H9 (cell line): ENCODE data around the gene SHANK3. TPM values are rescaled to one million over a fixed set of nuclear protein-coding genes. Genes with fewer than 3 reads are reported as not detected.

Experiments used
- DNase-seq: peaks from one replicate; pipeline ENCODE4 v3.0.0-alpha.2; 2017
- H2AFZ ChIP-seq: one replicate; pipeline ENCODE4 v1.6.1; 2013; ENCODE audit warnings: mild to moderate bottlenecking, low read length, control low read depth, moderate library complexity
- H2AK5ac ChIP-seq: 2 replicates; pipeline ENCODE4 v1.6.1; 2013; ENCODE audit warnings: low read length, control low read depth, mixed read lengths; ENCODE audit not compliant: insufficient read length
- H2BK120ac ChIP-seq: one replicate; pipeline ENCODE4 v1.6.1; 2013; ENCODE audit warnings: low read depth, mild to moderate bottlenecking, low read length, control low read depth, inconsistent platforms; ENCODE audit not compliant: poor library complexity, severe bottlenecking
- H2BK12ac ChIP-seq: 2 replicates; pipeline ENCODE4 v1.6.1; 2013; ENCODE audit warnings: low read length, control low read depth, mixed read lengths, low read depth; ENCODE audit not compliant: insufficient read length
- H2BK15ac ChIP-seq: 2 replicates; pipeline ENCODE4 v1.6.1; 2013; ENCODE audit warnings: low read depth, low read length, control low read depth
- H2BK20ac ChIP-seq: one replicate; pipeline ENCODE4 v1.6.1; 2013; ENCODE audit warnings: low read depth, mild to moderate bottlenecking, low read length, control low read depth, inconsistent platforms; ENCODE audit not compliant: poor library complexity, severe bottlenecking
- H2BK5ac ChIP-seq: 2 replicates; pipeline ENCODE4 v1.6.1; 2013; ENCODE audit warnings: low read length, control low read depth, mixed read lengths; ENCODE audit not compliant: insufficient read length
- H3K14ac ChIP-seq: 2 replicates; pipeline ENCODE4 v1.6.1; 2013; ENCODE audit warnings: low read length, control low read depth; ENCODE audit not compliant: insufficient read depth
- H3K18ac ChIP-seq: 2 replicates; pipeline ENCODE4 v1.6.1; 2013; ENCODE audit warnings: low read depth, mild to moderate bottlenecking, mixed read lengths, low read length, control low read depth; ENCODE audit not compliant: insufficient read length
- H3K23ac ChIP-seq: 2 replicates; pipeline ENCODE4 v1.6.1; 2013; ENCODE audit warnings: low read length, control low read depth, mixed read lengths, low read depth; ENCODE audit not compliant: insufficient read length
- H3K23me2 ChIP-seq: 2 replicates; pipeline ENCODE4 v1.6.1; 2013; ENCODE audit warnings: low read depth, mild to moderate bottlenecking, mixed read lengths, low read length, control low read depth; ENCODE audit not compliant: insufficient read length, poor library complexity, severe bottlenecking
- H3K27ac ChIP-seq: 2 replicates; pipeline ENCODE4 v1.5.1; 2013; ENCODE audit warnings: low read length, control low read depth, mixed read lengths, low read depth; ENCODE audit not compliant: insufficient read length
- H3K27me3 ChIP-seq: 2 replicates; pipeline ENCODE4 v1.6.1; 2013; ENCODE audit warnings: low read length, control low read depth, inconsistent platforms; ENCODE audit not compliant: insufficient read depth
- H3K4ac ChIP-seq: 2 replicates; pipeline ENCODE4 v1.6.1; 2013; ENCODE audit warnings: low read depth, mild to moderate bottlenecking, control low read depth, inconsistent platforms, low read length, moderate library complexity
- H3K4me1 ChIP-seq: 2 replicates; pipeline ENCODE4 v1.6.1; 2013; ENCODE audit warnings: low read length, control low read depth, inconsistent platforms; ENCODE audit not compliant: insufficient read depth
- H3K4me2 ChIP-seq: 2 replicates; pipeline ENCODE4 v1.6.1; 2013; ENCODE audit warnings: low read length, control low read depth, mixed read lengths; ENCODE audit not compliant: insufficient read length, insufficient read depth
- H3K56ac ChIP-seq: 2 replicates; pipeline ENCODE4 v1.6.1; 2013; ENCODE audit warnings: low read depth, mild to moderate bottlenecking, mixed read lengths, low read length, control low read depth; ENCODE audit not compliant: insufficient read length
- H3K79me1 ChIP-seq: 2 replicates; pipeline ENCODE4 v1.6.1; 2013; ENCODE audit warnings: low read depth, mild to moderate bottlenecking, moderate library complexity, low read length, control low read depth, inconsistent platforms; ENCODE audit not compliant: insufficient read depth, poor library complexity, severe bottlenecking
- H3K79me2 ChIP-seq: 2 replicates; pipeline ENCODE4 v1.6.1; 2013; ENCODE audit warnings: low read length, control low read depth, inconsistent platforms; ENCODE audit not compliant: insufficient read depth
- H3K9ac ChIP-seq: 2 replicates; pipeline ENCODE4 v1.6.1; 2013; ENCODE audit warnings: low read length, control low read depth, mixed read lengths; ENCODE audit not compliant: insufficient read length; ENCODE audit errors: extremely low read depth
- H3K9me3 ChIP-seq: one replicate; pipeline ENCODE4 v1.6.1; 2013; ENCODE audit warnings: low read depth, low read length, inconsistent platforms; ENCODE audit not compliant: control insufficient read depth
- H3T11ph ChIP-seq: one replicate; pipeline ENCODE4 v1.6.1; 2013; ENCODE audit warnings: mild to moderate bottlenecking, low read length, control low read depth, inconsistent platforms
- H4K20me1 ChIP-seq: one replicate; pipeline ENCODE4 v1.6.1; 2013; ENCODE audit not compliant: control insufficient read depth, insufficient read length, insufficient read depth
- H4K5ac ChIP-seq: 2 replicates; pipeline ENCODE4 v1.6.1; 2013; ENCODE audit warnings: low read depth, mild to moderate bottlenecking, mixed read lengths, low read length, control low read depth; ENCODE audit not compliant: insufficient read length
- H4K8ac ChIP-seq: replicated peaks from 2 replicates; pipeline ENCODE4 v1.6.1; 2013; ENCODE audit warnings: low read length, control low read depth, mixed read lengths, low read depth; ENCODE audit not compliant: insufficient read length
- H4K91ac ChIP-seq: 2 replicates; pipeline ENCODE4 v1.6.1; 2013; ENCODE audit warnings: low read depth, mild to moderate bottlenecking, moderate library complexity, mixed read lengths, low read length, control low read depth; ENCODE audit not compliant: insufficient read length
- H3K27ac Mint-ChIP-seq, 3 experiments: 2 replicates in 2 of 3; 3 replicates in 1 of 3; pipeline ENCODE4 v1.8.0; 2020 to 2021; ENCODE audit warnings: mixed read lengths in 3 of 3, mild to moderate bottlenecking in 1 of 3, moderate library complexity in 1 of 3
- H3K27me3 Mint-ChIP-seq: 2 replicates; pipeline ENCODE4 v1.8.0; 2021; ENCODE audit warnings: low read depth, mild to moderate bottlenecking, moderate library complexity, mixed read lengths
- H3K36me3 Mint-ChIP-seq, 3 experiments: 2 replicates in 2 of 3; 3 replicates in 1 of 3; pipeline ENCODE4 v1.8.0; 2020 to 2021; ENCODE audit warnings: low read depth in 3 of 3, mixed read lengths in 3 of 3; ENCODE audit not compliant: insufficient read depth in 1 of 3
- H3K4me1 Mint-ChIP-seq, 2 experiments: 2 replicates each; pipeline ENCODE4 v1.8.0; 2020; ENCODE audit warnings: mixed read lengths in 2 of 2
- H3K4me3 Mint-ChIP-seq, 2 experiments: 2 replicates in 1 of 2; 3 replicates in 1 of 2; pipeline ENCODE4 v1.8.0; 2020 to 2021; ENCODE audit warnings: mild to moderate bottlenecking in 2 of 2, mixed read lengths in 2 of 2, moderate library complexity in 1 of 2
- H3K9me3 Mint-ChIP-seq, 2 experiments: 2 replicates in 1 of 2; 3 replicates in 1 of 2; pipeline ENCODE4 v1.8.0; 2020; ENCODE audit warnings: mild to moderate bottlenecking in 2 of 2, mixed read lengths in 2 of 2, moderate library complexity in 1 of 2
- CTCF ChIP-seq: fragments of 200-600 bp; sonication (generic); conservative IDR thresholded peaks from 3 replicates; pipeline ENCODE4 v1.8.0; 2021; ENCODE audit warnings: antibody characterized with exemption, mild to moderate bottlenecking
- WGBS: extraction: QIAGEN DNeasy Blood & Tissue Kit; methylation state at CpG from one replicate; pipeline ENCODE4 v1.1.7; 2013; ENCODE audit warnings: missing lambda C conversion rate, low lambda C conversion rate, mixed read lengths; ENCODE audit not compliant: insufficient read length; ENCODE audit errors: extremely low coverage; 5-methylcytosine and 5-hydroxymethylcytosine counted together
- total RNA-seq: library from RNA; stranded (reverse); gene quantifications from 2 replicates; pipeline ENCODE4 v1.2.1, GENCODE V29; 2021

The SHANK3 gene
- total RNA-seq, 1 experiment from 2014 or later, result 8.7 TPM

GRCh38 chr22:50626850-50627641 is 45.6 kb upstream of the SHANK3 start:
- H3K23ac ChIP-seq, result no peak overlapping the region
- no peak overlapping the region for H4K91ac ChIP-seq
- H2AFZ ChIP-seq, result no peak overlapping the region
- no peak overlapping the region for H3K27ac Mint-ChIP-seq
- H3K9me3 Mint-ChIP-seq, result no peaks in the 10 kb centered on the region
- no CpG with 5 or more reads among the region's 42 CpGs for WGBS
- no peak overlapping the region for H2AK5ac ChIP-seq
- H3K23me2 ChIP-seq, result peaks cover 18% of the 10 kb centered on the region
- no peak overlapping the region for H2BK5ac ChIP-seq
- peaks cover 2% of the 10 kb centered on the region for H4K20me1 ChIP-seq
- H3K27me3 ChIP-seq, result peaks cover 4% of the 10 kb centered on the region; the same call in 1 of the 2 replicates
- DNase-seq, result peak; percentile 52
- H2BK15ac ChIP-seq, result no peak overlapping the region; the same call in 1 of the 2 replicates
- H3K36me3 Mint-ChIP-seq, result peaks cover 0 to 3% (median 0%) of the 10 kb centered on the region in 3 experiments; a peak in 2 of 7 replicates
- no peak overlapping the region for H4K5ac ChIP-seq
- peak overlapping the region; percentile 73 to 84 for H3K4me3 Mint-ChIP-seq
- H3K14ac ChIP-seq, result peak overlapping the region; percentile 25; the same call in 1 of the 2 replicates
- H3K79me1 ChIP-seq, result no peaks in the 10 kb centered on the region
- no peak overlapping the region for H3K18ac ChIP-seq
- H3T11ph ChIP-seq, result no peak overlapping the region
- no peak overlapping the region for H3K4ac ChIP-seq
- no peaks in the 10 kb centered on the region for H3K79me2 ChIP-seq
- no peaks in the 10 kb centered on the region for H3K9me3 ChIP-seq
- no peak overlapping the region for H4K8ac ChIP-seq
- H2BK12ac ChIP-seq, result no peak overlapping the region
- peaks cover 7% of the 10 kb centered on the region; the same call in 1 of the 2 replicates for H3K4me1 ChIP-seq
- no peak overlapping the region for H3K9ac ChIP-seq
- no peak overlapping the region for H3K27ac ChIP-seq
- no peak overlapping the region for H2BK120ac ChIP-seq
- peaks cover 8 to 14% of the 10 kb centered on the region in 2 experiments for H3K4me1 Mint-ChIP-seq
- H3K56ac ChIP-seq, result no peak overlapping the region
- peaks cover 25% of the 10 kb centered on the region for H3K27me3 Mint-ChIP-seq
- H3K4me2 ChIP-seq, result peak overlapping the region; percentile 53
- H2BK20ac ChIP-seq, result no peak overlapping the region
- no peak for TF ChIP-seq CTCF
